ENCODE data around the gene ATG4A. TPM values are rescaled to one million over a fixed set of nuclear protein-coding genes. Genes with fewer than 3 reads are reported as not detected.

The ATG4A gene
- total and polyA plus RNA-seq, 9 of the 15 experiments (the other 6 are each of a cell fraction or from before 2014, with no cell fraction given): 7.3 to 24.5 (median 16.6) TPM

DNA sequence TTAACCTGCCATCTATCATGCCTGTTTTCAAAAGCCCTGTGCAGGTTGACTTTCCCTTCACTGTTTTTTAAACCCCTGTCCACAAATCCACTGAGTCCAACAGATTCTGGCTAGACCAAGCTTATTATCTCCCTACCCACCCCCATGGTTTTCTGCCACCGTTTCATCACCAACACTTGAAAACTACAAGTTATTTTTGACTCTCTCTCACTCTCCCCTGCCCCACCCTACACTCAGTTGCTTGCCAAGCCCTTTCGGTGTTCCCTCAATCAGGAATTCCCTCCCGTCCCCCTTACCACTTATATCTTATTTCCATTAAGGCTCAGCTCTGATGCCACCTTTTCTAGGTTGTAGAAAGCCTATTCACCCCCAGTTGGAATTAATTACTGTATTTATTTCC lies 29.7 kb downstream of the ATG4A start:
- H3K9me3 ChIP-seq (replicated peaks; ENCODE audit: control insufficient read depth, insufficient read depth, low read depth, low read length): no peaks in the 10 kb centered on the region
- H3K27me3 ChIP-seq (ENCODE audit: control insufficient read depth in 2 of 2, insufficient read depth in 2 of 2, low read length in 2 of 2): no peaks in the 10 kb centered on the region
- no peak overlapping the region for H3K27ac ChIP-seq (ENCODE audit: extremely low read depth, low read depth, low read length)
- ChIA-PET POLR2A (interaction anchor here (0.8 kb wide), 1 partner anchor 10 kb away, joined by 3 read pairs; no protein-coding TSS in a partner anchor), CTCF (ENCODE audit: low intra/inter-chr PET ratio) (no interaction called here)
- H3K9ac ChIP-seq (ENCODE audit: insufficient read depth in 1 of 2, low read depth in 2 of 2, low read length in 2 of 2): no peak overlapping the region
- no peaks in the 10 kb centered on the region for H3K79me2 ChIP-seq (ENCODE audit: control insufficient read depth, insufficient read depth, low read length)
- DNase-seq (ENCODE audit: extremely low read depth in 1 of 4, low spot score in 3 of 4) (no peak), FAIRE-seq (no peak), ATAC-seq (no peak)
- no peaks in the 10 kb centered on the region for H3K9me1 ChIP-seq (ENCODE audit: control insufficient read depth, insufficient read depth, low read length)
- no TSS peak for BruUV-seq (replicated peaks)
- H2AFZ ChIP-seq (ENCODE audit: low read depth, low read length): no peak overlapping the region
- 10% methylated on average over 3 of the region's 3 CpGs for WGBS (ENCODE audit: insufficient coverage, low coverage, missing lambda C conversion rate)
- in situ Hi-C loops (cut with MboI): no loop called here
- H3K4me2 ChIP-seq (ENCODE audit: insufficient read depth, low read length): no peak overlapping the region
- no peaks in the 10 kb centered on the region; a peak in 1 of 5 replicates for H3K4me1 ChIP-seq (replicated peaks in 1 of 2; ENCODE audit: control insufficient read depth in 2 of 2, insufficient read depth in 2 of 2, low read length in 2 of 2)
- H4K20me1 ChIP-seq (replicated peaks; ENCODE audit: control insufficient read depth, insufficient read depth, low read length): no peaks in the 10 kb centered on the region; the same call in 1 of the 2 replicates
- no peaks in the 10 kb centered on the region for H3K36me3 ChIP-seq (ENCODE audit: control insufficient read depth, insufficient read depth, low read length)
- intact Hi-C loops (cut with micrococcal nuclease): no loop called here
- H3K4me3 ChIP-seq: no peak overlapping the region
- no peak for TF ChIP-seq ZNF124 (CRISPR knock-in tag; IDR thresholded peaks at IDR 0.05)
- TF ChIP-seq, protein P1, sequence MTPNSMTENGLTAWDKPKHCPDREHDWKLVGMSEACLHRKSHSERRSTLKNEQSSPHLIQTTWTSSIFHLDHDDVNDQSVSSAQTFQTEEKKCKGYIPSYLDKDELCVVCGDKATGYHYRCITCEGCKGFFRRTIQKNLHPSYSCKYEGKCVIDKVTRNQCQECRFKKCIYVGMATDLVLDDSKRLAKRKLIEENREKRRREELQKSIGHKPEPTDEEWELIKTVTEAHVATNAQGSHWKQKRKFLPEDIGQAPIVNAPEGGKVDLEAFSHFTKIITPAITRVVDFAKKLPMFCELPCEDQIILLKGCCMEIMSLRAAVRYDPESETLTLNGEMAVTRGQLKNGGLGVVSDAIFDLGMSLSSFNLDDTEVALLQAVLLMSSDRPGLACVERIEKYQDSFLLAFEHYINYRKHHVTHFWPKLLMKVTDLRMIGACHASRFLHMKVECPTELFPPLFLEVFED (CRISPR knock-in tag; conservative IDR thresholded peaks at IDR 0.05): no peak
- no peak for TF ChIP-seq CBFB (CRISPR knock-in tag; IDR thresholded peaks at IDR 0.05)
- no peak for TF ChIP-seq NUFIP1 (IDR thresholded peaks at IDR 0.05; ENCODE audit: partially characterized antibody)
- no peak for TF ChIP-seq SMAD1 (IDR thresholded peaks at IDR 0.05; ENCODE audit: low read depth, low read length, partially characterized antibody)
- no peak for TF ChIP-seq KHSRP (IDR thresholded peaks at IDR 0.05)
- TF ChIP-seq, protein P2, sequence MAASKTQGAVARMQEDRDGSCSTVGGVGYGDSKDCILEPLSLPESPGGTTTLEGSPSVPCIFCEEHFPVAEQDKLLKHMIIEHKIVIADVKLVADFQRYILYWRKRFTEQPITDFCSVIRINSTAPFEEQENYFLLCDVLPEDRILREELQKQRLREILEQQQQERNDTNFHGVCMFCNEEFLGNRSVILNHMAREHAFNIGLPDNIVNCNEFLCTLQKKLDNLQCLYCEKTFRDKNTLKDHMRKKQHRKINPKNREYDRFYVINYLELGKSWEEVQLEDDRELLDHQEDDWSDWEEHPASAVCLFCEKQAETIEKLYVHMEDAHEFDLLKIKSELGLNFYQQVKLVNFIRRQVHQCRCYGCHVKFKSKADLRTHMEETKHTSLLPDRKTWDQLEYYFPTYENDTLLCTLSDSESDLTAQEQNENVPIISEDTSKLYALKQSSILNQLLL (CRISPR knock-in tag; IDR thresholded peaks at IDR 0.05; ENCODE audit: borderline replicate concordance): no peak
- TF ChIP-seq IRF2 (CRISPR knock-in tag; IDR thresholded peaks at IDR 0.05): no peak
- no peak for TF ChIP-seq ZNF174 (CRISPR knock-in tag; IDR thresholded peaks at IDR 0.05)
- TF ChIP-seq, protein P3, sequence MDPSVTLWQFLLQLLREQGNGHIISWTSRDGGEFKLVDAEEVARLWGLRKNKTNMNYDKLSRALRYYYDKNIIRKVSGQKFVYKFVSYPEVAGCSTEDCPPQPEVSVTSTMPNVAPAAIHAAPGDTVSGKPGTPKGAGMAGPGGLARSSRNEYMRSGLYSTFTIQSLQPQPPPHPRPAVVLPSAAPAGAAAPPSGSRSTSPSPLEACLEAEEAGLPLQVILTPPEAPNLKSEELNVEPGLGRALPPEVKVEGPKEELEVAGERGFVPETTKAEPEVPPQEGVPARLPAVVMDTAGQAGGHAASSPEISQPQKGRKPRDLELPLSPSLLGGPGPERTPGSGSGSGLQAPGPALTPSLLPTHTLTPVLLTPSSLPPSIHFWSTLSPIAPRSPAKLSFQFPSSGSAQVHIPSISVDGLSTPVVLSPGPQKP (CRISPR knock-in tag; IDR thresholded peaks at IDR 0.05): no peak
- no peak for TF ChIP-seq FOXM1 (IDR thresholded peaks at IDR 0.05; ENCODE audit: low read depth)
- no peak for TF ChIP-seq FOXM1 (CRISPR knock-in tag; IDR thresholded peaks at IDR 0.05; ENCODE audit: low read depth)
- TF ChIP-seq, protein P4, sequence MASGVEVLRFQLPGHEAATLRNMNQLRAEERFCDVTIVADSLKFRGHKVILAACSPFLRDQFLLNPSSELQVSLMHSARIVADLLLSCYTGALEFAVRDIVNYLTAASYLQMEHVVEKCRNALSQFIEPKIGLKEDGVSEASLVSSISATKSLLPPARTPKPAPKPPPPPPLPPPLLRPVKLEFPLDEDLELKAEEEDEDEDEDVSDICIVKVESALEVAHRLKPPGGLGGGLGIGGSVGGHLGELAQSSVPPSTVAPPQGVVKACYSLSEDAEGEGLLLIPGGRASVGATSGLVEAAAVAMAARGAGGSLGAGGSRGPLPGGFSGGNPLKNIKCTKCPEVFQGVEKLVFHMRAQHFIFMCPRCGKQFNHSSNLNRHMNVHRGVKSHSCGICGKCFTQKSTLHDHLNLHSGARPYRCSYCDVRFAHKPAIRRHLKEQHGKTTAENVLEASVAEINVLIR (CRISPR knock-in tag; IDR thresholded peaks at IDR 0.05): no peak
- TF ChIP-seq KDM4B (IDR thresholded peaks at IDR 0.05; ENCODE audit: borderline replicate concordance in 2 of 2, low read depth in 1 of 2): no peak

Data from K562 (cell line).